NCI-H460 (cell line): ENCODE measurements around the gene APOD. TPM values are rescaled to one million over a fixed set of nuclear protein-coding genes. Genes with fewer than 3 reads are reported as not detected.

Experiments
- DNase-seq: peaks from one replicate; pipeline ENCODE4 v3.0.0-alpha.2; 2016; ENCODE audit warnings: low read depth; ENCODE audit errors: extremely low read depth
- small RNA-seq, 2 experiments: library from RNA; depleted of rRNA; stranded (forward); fragments of <200 nt; gene quantifications; one replicate each; pipeline ENCODE3, GENCODE V24; 2014
- total RNA-seq: library from RNA; depleted of rRNA; stranded (reverse); fragments of >200 nt; shearing (Covaris generic); gene quantifications from 2 replicates; pipeline ENCODE4 v1.2.3, GENCODE V29; 2014; rRNA removed

Gene APOD
- total RNA-seq, 1 experiment from 2014 or later = 0.15 TPM

DNA sequence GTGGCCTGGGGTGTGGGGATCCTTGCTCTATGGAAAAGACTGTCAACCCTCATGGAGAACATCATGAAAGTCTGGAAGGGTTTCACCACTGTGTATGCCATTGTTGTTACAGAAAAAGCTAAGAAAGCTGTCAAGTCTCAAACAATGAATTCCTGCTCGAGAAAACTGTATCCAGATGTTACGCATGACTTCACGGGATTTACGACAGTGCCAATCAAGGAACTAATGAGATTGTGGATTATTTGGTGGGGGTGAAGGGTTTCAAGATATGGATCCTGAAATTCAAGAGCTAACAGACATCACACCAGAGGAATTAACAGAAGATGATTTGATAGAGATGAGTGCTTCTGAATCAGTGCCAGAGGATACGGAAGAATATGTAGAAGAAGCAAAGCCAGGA lies 48.4 kb downstream of the APOD start:
- no peak for DNase-seq

DNA sequence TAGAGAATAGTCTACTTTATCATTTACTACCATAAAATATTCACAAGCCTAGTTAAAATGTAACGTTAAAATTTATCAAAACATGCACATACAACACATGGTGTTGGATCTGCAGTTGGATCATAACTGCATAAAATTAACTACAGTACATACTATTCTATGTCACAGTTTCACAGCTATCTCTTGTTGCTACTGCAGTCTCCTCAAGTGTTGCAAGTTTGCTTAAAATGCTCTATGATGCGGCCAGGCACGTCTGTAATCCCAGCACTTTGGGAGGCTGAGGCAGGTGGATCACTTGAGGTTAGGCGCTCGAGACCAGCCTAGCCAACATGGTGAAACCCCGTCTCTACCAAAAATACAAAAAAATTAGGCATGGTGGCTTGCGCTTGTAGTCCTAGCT lies 50.9 kb downstream of the APOD start:
- no peak for DNase-seq

DNA sequence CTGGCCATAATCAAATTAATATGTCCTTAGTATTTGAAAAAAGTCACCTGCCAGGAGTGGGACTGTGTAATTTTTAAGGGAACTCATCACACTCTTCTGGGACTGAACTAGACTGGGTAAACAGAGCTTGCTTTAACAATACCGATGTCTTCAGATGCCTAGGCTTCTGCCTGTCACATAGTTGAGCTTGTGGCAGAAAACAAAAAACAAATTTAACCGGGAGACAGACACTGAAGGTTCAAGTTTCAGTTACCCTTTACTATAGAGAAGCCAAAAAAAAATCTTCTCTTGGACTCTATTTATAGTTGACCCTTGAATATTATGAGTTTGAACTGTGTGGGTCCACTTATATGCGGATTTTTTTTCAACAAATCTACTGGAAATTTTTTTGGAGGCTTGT lies 51.4 kb downstream of the APOD start:
- DNase-seq = no peak

DNA sequence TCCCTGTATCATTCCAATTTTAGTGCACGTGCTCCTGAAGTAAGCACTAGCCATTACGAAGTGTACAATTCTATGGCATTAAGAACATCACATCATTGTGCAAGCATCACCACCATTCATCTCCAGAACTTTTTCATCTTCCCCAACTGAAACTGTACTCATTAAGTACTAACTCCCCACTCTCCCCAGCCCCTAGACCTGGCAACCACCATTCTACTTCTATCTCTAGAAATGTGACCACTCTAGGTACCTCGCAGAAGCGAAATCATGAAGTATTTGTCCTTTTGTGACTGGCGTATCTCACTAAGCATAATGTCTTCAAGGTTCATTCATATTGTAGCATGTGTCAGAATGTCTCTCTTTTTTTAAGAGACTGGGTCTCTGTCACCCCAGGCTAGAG lies 52.1 kb downstream of the APOD start:
- DNase-seq = no peak

DNA sequence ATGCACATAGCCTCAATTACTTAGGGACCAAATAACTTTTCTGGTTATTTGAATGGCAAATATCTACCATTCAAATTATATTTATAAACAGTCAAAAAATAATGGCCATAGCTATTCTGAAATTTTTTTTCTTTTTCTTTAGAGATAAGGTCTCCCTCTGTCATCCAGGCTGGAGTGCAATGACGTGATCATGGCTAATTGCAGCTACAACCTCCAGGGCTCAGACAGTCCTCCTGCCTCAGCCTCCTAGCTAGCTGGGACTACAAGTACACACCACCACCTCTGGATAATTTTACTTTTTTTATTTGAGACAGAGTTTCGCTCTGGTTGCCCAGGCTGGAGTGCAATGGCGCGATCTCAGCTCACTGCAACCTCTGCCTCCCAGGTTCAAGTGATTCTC lies 57.2 kb downstream of the APOD start:
- DNase-seq = no peak

DNA sequence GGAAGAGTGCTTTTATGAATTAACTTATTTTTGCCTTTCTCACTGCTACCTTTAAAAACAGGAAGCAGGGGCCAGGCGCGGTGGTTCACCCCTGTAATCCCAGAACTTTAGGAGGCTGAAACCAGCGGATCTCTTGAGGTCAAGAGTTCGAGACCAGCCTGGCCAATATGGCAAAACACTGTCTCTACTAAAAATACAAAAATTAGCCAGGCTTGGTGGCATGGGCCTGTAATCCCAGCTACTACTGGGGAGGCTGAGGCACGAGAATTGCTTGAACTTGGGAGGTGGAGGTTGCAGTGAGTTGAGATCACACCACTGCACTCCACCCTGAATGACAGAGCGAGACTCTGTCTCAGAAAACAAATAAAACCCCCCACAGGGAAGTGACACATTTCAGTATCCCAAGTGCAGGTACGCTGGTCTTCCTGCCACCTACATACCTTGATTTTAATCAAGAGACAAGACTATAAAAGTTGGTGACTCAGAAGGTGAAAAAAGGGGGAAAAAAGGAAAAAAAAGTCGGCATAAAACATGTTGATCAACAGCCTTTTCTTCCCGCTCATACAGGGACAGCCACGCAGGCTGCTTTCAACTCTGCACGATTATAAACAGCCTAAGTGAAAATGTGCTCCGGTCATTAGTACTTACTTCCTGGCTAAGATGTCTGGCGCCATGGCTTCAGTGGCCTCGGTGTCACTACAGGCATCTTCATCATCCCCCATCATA lies 59.4 kb downstream of the APOD start:
- no peak for DNase-seq

DNA sequence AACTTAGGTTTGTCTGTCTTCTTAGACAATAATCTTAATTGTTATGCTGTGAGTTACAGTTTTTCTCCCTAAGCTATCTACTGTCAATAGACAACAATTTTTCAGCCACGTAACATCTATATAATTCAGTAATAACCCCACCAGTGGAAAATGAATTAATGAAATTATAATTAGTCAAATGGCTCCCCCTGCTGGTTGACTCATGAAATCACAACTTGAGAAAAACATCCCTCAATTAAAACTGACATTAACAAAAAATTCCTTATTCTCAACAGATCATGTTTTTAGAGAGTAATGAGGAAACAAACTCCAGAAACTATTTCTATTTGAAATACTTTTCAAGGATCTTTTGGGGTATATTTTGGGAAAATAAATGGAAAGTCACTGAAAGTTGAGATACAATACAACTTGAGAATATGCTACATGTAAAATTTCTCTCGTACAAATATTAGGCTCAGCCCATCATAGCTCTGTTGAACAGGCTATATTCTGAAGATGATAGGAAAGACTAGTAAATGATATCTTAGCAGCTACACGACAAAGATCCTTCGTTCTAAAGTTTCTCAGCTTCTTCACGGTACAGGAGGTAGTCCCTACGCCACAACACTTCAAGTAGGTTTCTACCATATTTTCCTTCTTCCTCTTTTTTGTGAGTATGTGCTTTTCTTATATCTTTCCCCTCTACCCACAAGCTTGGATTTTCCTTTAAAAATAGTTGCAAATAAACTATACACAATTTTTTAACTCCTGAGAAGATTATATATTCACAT lies 61.3 kb downstream of the APOD start:
- no peak for DNase-seq

Small RNAs within 50 kb of the gene (small RNA-seq; reads per million reads assigned to genes)
- gene RN7SL73P = 0 reads per million in 2 experiments
- 0 reads per million in 2 experiments for gene RNU6ATAC24P

Other genes with a start within 250 kb of the APOD start
- 36.6 and 36.7 TPM in 2 replicates for gene ACAP2, start 140.9 kb downstream of the APOD start, total RNA-seq
- gene PPP1R2, start 40.6 kb downstream of the APOD start, total RNA-seq = 26.9 and 71.6 TPM in 2 replicates
- gene MUC20, start 137.0 kb upstream of the APOD start, total RNA-seq = 0.15 and 0.23 TPM in 2 replicates
- not detected in 2 replicates for gene MUC4, start 228.0 kb upstream of the APOD start, total RNA-seq